GM18868 (cell line): ENCODE data around the gene MTR.

ENCODE experiments used
- ATAC-seq: cut with Tn5 transposase; IDR thresholded peaks from one replicate; pipeline ENCODE4 v1.9.1; 2021; ENCODE audit warnings: mild to moderate bottlenecking, moderate library complexity; ENCODE audit not compliant: unreplicated experiment

Gene MTR

DNA sequence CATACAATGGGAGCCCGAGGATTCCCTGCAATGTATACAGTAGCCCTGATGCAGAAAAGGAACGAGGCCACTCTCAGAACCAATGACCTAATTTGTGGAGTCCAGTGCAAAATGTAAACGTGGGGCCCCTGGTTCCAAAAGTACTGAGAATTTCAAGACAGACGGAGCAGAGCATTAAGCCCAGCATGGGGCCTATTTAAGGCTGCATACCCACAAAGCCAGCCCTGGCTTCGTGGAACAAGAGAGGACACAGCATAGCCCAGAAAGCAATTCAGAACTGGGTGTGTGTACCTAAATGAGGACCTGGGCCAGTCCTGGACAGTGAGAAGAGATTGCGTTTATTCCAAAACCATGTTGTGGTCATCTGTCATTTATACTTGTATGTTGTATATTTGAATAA is 153.9 kb downstream of the MTR start:
- no peak for ATAC-seq

DNA sequence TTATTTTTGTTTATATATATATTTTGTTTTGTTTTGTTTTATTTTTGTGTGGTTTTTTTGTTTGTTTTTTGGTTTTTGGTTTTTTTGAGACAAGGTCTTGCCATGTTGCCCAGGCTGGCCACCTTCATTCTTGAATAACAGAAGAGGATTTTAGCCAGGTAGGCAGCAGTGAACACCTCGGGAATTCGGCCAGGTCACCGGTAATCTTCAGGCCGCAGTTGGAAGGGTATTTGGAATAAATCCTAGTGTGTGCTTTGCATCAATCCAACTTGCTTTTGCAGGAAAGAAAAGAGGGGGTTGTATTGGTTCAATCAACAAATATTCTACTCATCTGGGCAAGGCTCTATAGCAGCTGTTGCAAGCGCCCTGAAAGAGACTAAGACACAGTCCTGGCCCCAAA is 155.3 kb downstream of the MTR start:
- no peak for ATAC-seq

DNA sequence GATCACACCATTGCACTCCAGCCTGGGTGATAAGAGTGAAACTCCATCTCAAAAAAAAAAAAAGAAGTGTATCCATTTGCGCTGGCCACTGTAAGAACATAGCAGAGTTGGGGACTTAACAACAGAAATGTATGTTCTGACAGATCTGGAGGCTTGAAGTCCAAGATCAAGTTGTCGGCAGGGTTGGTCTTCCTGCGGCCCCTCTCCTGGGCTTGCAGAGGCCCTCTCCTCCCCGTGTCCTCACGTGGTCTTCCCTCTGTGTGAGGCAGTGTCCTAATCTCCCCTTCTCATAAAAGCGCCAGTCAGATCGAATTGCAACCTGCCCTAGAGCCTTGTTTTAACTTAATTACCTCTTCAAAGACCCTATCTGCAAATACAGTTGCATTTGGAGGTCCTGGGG is 156.6 kb downstream of the MTR start:
- no peak for ATAC-seq

DNA sequence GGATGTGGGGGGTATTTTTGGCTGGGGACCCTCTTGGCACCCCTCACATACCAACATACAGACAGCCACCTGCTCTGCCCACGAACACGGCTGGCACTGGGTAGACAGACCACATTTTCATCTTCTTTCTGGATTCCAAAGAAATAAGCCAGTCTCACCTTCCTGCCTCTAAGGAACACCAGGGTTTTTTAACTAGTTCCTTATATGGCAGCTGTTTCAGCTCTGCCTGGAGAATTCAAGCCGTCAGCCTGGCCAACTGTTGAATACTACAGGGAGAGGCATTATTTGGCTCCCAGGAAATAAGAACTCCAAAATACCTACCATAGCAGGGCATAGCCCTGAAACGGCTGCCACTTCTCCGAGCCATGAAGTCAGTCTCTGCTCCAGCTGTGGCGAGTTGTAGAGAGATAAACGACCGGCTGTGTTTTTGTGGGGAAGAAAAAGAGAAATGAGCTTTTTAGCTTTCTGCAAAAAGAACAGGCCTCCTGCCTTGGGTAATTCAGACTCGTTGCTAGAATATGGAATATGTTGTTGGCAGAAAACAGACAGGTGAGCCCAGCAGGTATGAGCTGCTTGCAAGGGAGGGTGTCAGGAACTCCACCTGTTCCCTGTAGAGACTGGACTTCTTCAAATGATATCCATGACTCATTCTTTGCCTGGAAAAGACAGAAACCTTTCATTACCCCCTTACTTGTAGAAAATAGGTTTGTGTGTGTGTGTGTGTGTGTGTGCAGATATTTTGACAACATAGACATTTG is 157.3 kb downstream of the MTR start:
- no peak for ATAC-seq

DNA sequence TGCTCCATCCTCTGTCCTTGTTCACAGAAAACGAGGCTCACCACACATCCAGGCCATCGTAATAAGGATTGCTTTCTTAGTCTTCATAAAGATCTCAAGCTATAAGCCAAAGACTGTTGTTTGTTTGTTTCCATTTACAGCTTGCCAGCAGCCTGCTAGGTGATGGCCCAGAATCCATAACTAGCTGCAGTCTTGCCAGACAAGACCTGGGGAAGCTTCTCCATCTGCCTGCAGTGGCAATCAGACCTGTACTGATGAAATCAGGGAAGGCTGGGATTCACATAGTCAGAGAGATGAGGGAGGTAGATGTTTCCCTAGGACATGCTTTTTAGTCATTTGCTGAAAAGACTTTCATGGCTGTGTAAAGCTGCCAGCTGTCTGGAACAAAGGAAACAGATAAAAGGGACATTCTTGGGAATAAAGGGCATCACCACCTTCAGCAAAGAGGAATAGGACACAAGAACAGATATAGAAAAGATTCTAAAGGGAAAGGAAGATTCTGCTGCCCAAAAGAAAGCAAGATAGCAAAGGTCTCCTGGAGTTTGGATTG is 158.1 kb downstream of the MTR start:
- ATAC-seq, result no peak
